HepG2 (cell line): ENCODE data around the gene SLC35B1. TPM values are rescaled to one million over a fixed set of nuclear protein-coding genes. Genes with fewer than 3 reads are reported as not detected.

Experiments
- HMG20A ChIP-seq: IDR thresholded peaks from 2 replicates; pipeline ENCODE4 v1.6.1; 2016; ENCODE audit warnings: borderline replicate concordance
- HNF1B ChIP-seq: sonication (generic); formaldehyde crosslinking; IDR thresholded peaks from 2 replicates; pipeline ENCODE4 v1.5.1; 2020; ENCODE audit warnings: mild to moderate bottlenecking, moderate library complexity, missing genetic modification reagents
- HOXA7 ChIP-seq: sonication (generic); formaldehyde crosslinking; IDR thresholded peaks from 2 replicates; pipeline ENCODE4 v1.8.1; 2022; ENCODE audit warnings: mild to moderate bottlenecking, missing genetic modification reagents, moderate library complexity
- IRX3 ChIP-seq: sonication (generic); formaldehyde crosslinking; IDR thresholded peaks from 2 replicates; pipeline ENCODE4 v1.8.1; 2023; ENCODE audit warnings: mild to moderate bottlenecking, low read depth, missing genetic modification reagents, borderline replicate concordance
- ISX ChIP-seq: sonication (generic); formaldehyde crosslinking; conservative IDR thresholded peaks from 2 replicates; pipeline ENCODE4 v1.5.0; 2020; ENCODE audit warnings: missing genetic modification reagents
- SALL1 ChIP-seq: sonication (generic); formaldehyde crosslinking; IDR thresholded peaks from 2 replicates; pipeline ENCODE4 v1.8.0; 2022; ENCODE audit warnings: mild to moderate bottlenecking, missing genetic modification reagents
- SMYD3 ChIP-seq: sonication (generic); formaldehyde crosslinking; IDR thresholded peaks from 2 replicates; pipeline ENCODE4 v1.8.1; 2023; ENCODE audit warnings: mild to moderate bottlenecking, missing genetic modification reagents
- SNAPC4 ChIP-seq: sonication (generic); formaldehyde crosslinking; IDR thresholded peaks from 2 replicates; pipeline ENCODE4 v1.4.0; 2020; ENCODE audit warnings: mild to moderate bottlenecking, missing genetic modification reagents
- SRSF1 ChIP-seq: fragments of 200-400 bp; formaldehyde crosslinking; optimal IDR thresholded peaks from 2 replicates; pipeline ENCODE3; 2017; ENCODE audit warnings: mild to moderate bottlenecking, low read depth, low read length, moderate library complexity
- THAP11 ChIP-seq: IDR thresholded peaks from 2 replicates; pipeline ENCODE4 v1.6.1; 2016; ENCODE audit warnings: missing biosample characterization, missing genetic modification reagents
- ZFP36 ChIP-seq: fragments of 150-350 bp; IDR thresholded peaks from 2 replicates; pipeline ENCODE4 v1.6.1; 2018; ENCODE audit warnings: borderline replicate concordance, low read length, low read depth; ENCODE audit not compliant: partially characterized antibody
- ZHX2 ChIP-seq, 2 experiments: sonication (generic) in 1 of 2; formaldehyde crosslinking in 1 of 2; IDR thresholded peaks; 2 replicates each; pipeline versions ENCODE4 v1.6.1 to v1.9.0; 2014 to 2022; ENCODE audit warnings: antibody characterized with exemption in 1 of 2, borderline replicate concordance in 1 of 2, inconsistent platforms in 1 of 2, low read depth in 1 of 2, missing genetic modification reagents in 1 of 2
- ZNF639 ChIP-seq: conservative IDR thresholded peaks from 2 replicates; pipeline ENCODE4 v1.6.1; 2018; ENCODE audit warnings: missing genetic modification reagents
- ZNF740 ChIP-seq: sonication (generic); formaldehyde crosslinking; IDR thresholded peaks from 2 replicates; pipeline ENCODE4 v1.4.0; 2020; ENCODE audit warnings: missing genetic modification reagents
- polyA plus RNA-seq, 8 experiments: library from polyadenylated mRNA; depleted of rRNA in 3 of 8; stranded (reverse) in 7 of 8; unstranded in 1 of 8; fragments of >200 nt; fragmentation: Illumina TruSeq in 4 of 8; extraction: Trizol in 4 of 8; gene quantifications; 2 replicates each; pipeline versions ENCODE4 v1.2.1 to v1.2.3, GENCODE V29; 2011 to 2016; ENCODE audit warnings: low read depth in 4 of 8, missing spikeins in 1 of 8, mixed read lengths in 1 of 8; ENCODE audit not compliant: insufficient read depth in 1 of 8
- total RNA-seq, 5 experiments: library from RNA; depleted of rRNA; stranded (reverse); fragments of >200 nt; fragmentation: Illumina TruSeq; extraction: Trizol; gene quantifications; 2 replicates each; pipeline ENCODE4 v1.2.3, GENCODE V29; 2016; ENCODE audit warnings: low read depth in 1 of 5

Gene SLC35B1
- total and polyA plus RNA-seq, 2 of the 13 experiments (the other 11 are each of a cell fraction or from before 2014, with no cell fraction given), result 99.6 to 113 TPM

- TF ChIP-seq ZNF639 (CRISPR knock-in tag) (no peak), SRSF1 (no peak), ZNF740 (CRISPR knock-in tag) (no peak), IRX3 (CRISPR knock-in tag) (no peak), HNF1B (CRISPR knock-in tag) (peak; percentile 69; the same call in 1 of the 2 replicates), ISX (CRISPR knock-in tag) (no peak), ZFP36 (no peak), SALL1 (peak; percentile 55), SMYD3 (CRISPR knock-in tag) (no peak), THAP11 (CRISPR knock-in tag) (peak; percentile 32; the same call in 1 of the 2 replicates), SNAPC4 (CRISPR knock-in tag) (no peak), ZHX2 (IDR thresholded peaks at IDR 0.05; ENCODE audit: low read depth) (no peak), ZHX2 (CRISPR knock-in tag; IDR thresholded peaks at IDR 0.05; ENCODE audit: borderline replicate concordance) (no peak), HOXA7 (no peak), HMG20A (CRISPR knock-in tag) (no peak)
Measured at GRCh38 chr17:49703557-49704277, 4.0 kb downstream of the SLC35B1 start (continued).
